Lower leg skin (tissue), 4 donors: ENCODE results near the gene AZGP1. TPM values are rescaled to one million over a fixed set of nuclear protein-coding genes. Genes with fewer than 3 reads are reported as not detected.
"Not testable (repeated sequence)": the region's sequence is repeated elsewhere in the genome, so short reads cannot be mapped to it uniquely, and the experiment has no call there.

Experiments
- DNase-seq, 2 donors: peaks; one replicate each; pipeline ENCODE4 v3.0.0-alpha.2; 2019; ENCODE audit warnings: low spot score in 2 of 2
- H3K4me3 ChIP-seq: fragments of 200-600 bp; sonication (generic); 2 replicates; pipeline ENCODE4 v1.5.1; 2017; ENCODE audit warnings: mild to moderate bottlenecking, low read depth; ENCODE audit not compliant: poor library complexity, severe bottlenecking
- CTCF ChIP-seq, 3 donors: fragments of 450-650 bp; IDR thresholded peaks; one replicate each; pipeline ENCODE4 v1.5.1; 2016; ENCODE audit warnings: antibody characterized with exemption in 3 of 3, mild to moderate bottlenecking in 3 of 3, moderate library complexity in 2 of 3
- POLR2A ChIP-seq, 2 donors: fragments of 450-650 bp; IDR thresholded peaks; one replicate each; pipeline ENCODE4 v1.6.1; 2016 to 2017; ENCODE audit warnings: antibody characterized with exemption in 2 of 2, mild to moderate bottlenecking in 1 of 2, moderate library complexity in 1 of 2
- WGBS, 2 donors: methylation state at CpG; one replicate each; pipeline ENCODE4 v1.1.5; 2018; 5-methylcytosine and 5-hydroxymethylcytosine counted together
- intact Hi-C: fragments of 100-400 bp; cut with DNase I; formaldehyde crosslinking; loops from one replicate; pipeline ENCODE4 v1.15.0; 2023; ENCODE audit warnings: low total_unique reads
- total RNA-seq, 4 donors: library from RNA; depleted of rRNA; stranded (reverse); fragments of >200 nt; gene quantifications; one replicate each; pipeline ENCODE4 v1.1.0, GENCODE V29; 2016

AZGP1 gene
- total RNA-seq, 4 donors from 2014 or later, result 519 to 1,357 (median 824) TPM

DNA sequence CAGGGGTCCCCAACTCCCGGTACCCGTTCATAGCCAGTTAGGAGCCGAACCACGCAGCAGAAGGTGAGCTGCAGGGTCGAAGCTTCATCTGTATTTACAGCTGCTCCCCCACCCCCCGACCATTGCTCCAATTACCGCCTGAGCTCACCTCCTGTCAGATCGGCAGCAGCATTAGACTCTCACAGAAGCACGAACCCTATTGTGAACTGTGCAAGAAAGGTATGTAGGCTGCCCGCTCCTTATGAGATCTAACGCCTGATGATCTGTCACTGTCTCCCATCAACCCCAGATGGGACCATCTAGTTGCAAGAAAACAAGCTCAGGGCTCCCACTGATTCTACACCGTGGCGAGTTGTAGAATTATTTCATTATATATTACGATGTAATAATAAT is 14.6 kb upstream of the AZGP1 start:
- 36 to 46% methylated on average over 14 of the region's 14 CpGs for WGBS, 2 donors
- intact Hi-C loops, result loop anchor here (10.0 kb wide), 1 partner anchor 64 kb away; no protein-coding TSS in a partner anchor
- no peak for DNase-seq
- H3K4me3 ChIP-seq, result no peak overlapping the region
- no peak for TF ChIP-seq CTCF (IDR thresholded peaks at IDR 0.05)
- TF ChIP-seq POLR2A (IDR thresholded peaks at IDR 0.05), result no peak

DNA sequence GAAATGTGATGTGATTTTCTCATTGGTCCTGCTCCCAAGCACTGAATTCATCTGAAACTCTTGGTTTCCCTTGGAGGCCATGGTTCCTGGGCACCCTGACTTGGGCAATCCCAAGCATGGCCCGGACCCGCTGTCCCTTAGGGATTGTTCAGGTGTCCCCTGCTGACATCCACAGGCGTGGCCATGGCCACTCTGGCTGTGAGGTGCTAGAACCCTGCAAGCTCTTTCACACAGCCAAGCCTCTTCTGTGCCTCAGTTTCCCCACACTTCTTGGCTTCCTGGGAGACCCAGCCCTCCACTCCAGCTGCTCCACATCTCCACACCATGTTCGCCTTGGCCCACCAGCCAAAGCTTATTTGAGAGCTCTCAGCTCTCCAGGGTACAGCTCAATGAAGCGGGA is 12.0 kb upstream of the AZGP1 start:
- no peak overlapping the region for H3K4me3 ChIP-seq
- DNase-seq, result no peak
- TF ChIP-seq CTCF (IDR thresholded peaks at IDR 0.05) (no peak), POLR2A (IDR thresholded peaks at IDR 0.05) (no peak)
- WGBS, 2 donors, result 76 to 85% methylated on average over 5 of the region's 5 CpGs
- intact Hi-C loops, result no loop called here

GRCh38 chr7:99987306-99987705 is 11.5 kb upstream of the AZGP1 start:
- H3K4me3 ChIP-seq, DNase-seq, intact Hi-C loops: not testable (repeated sequence)
- 79 to 84% methylated on average over 11 to 14 of the region's 14 CpGs for WGBS, 2 donors

- no peak overlapping the region for H3K4me3 ChIP-seq
- WGBS, 2 donors, result 38 to 58% methylated on average over 2 of the region's 2 CpGs
- intact Hi-C loops, result no loop called here
- TF ChIP-seq CTCF (IDR thresholded peaks at IDR 0.05) (no peak), POLR2A (IDR thresholded peaks at IDR 0.05) (no peak)
- DNase-seq, result no peak
Measured at GRCh38 chr7:99984593-99984992, 8.8 kb upstream of the AZGP1 start.

GRCh38 chr7:99981066-99981465 is 5.2 kb upstream of the AZGP1 start:
- H3K4me3 ChIP-seq, intact Hi-C loops: not testable (repeated sequence)
- DNase-seq, result peak in 1 of 2 donors; percentile 75
- WGBS, 2 donors, result 75% methylated on average over 7 of the region's 7 CpGs

DNA sequence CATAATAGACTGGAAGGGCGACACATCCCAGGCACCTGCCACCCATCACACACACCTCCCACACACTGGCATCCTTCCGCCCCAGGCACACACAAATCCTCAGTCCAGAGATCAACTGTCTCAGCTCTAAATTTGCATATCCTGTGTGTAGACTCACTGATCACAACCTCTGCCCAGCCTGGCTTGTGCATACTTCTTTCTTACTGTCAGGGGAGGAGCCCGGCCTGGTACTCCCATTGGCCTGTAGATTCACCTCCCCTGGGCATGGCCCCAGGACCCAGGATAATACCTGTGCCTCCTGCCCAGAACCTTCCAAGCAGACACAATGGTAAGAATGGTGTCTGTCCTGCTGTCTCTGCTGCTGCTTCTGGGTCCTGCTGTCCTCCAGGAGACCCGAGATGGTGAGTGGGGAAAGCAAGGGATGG is 4.6 kb upstream of the AZGP1 start:
- intact Hi-C loops, H3K4me3 ChIP-seq, DNase-seq: not testable (repeated sequence)
- WGBS, 2 donors, result 59 to 62% methylated on average over 3 to 4 of the region's 4 CpGs

DNA sequence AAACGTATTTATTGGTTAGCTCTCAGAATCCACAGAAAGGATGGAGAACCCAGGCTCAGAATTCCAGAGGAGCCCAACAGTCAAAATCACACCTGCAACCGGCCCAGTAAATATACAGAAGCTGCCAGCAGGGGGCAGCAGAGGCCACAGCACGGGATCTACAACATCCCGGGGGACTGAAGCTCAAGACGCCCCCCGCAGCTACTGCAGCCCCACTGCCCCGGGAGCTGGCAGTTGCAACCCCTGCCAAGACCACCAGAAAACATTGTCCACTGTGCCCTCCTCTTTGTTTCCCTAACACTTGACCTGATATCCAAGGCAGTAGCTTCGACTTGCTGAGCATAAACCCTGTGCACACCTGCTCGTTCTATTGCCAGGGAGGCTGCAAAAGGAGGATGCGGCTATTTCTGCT is 4.0 kb upstream of the AZGP1 start:
- intact Hi-C loops, H3K4me3 ChIP-seq: not testable (repeated sequence)
- WGBS, 2 donors, result 14 to 15% methylated on average over 10 of the region's 10 CpGs
- peak in 1 of 2 donors; percentile 90 for DNase-seq
- TF ChIP-seq CTCF (IDR thresholded peaks at IDR 0.05), result peak in 1 of 3 donors; percentile 21
